C4-2B (cell line): ENCODE results near the gene TSTD2.

Source experiments
- H3K27ac ChIP-seq: fragments of 450-650 bp; 2 replicates; pipeline ENCODE4 v1.5.1; 2017
- CTCF ChIP-seq: fragments of 450-650 bp; conservative IDR thresholded peaks from 2 replicates; pipeline ENCODE4 v1.5.1; 2017; ENCODE audit warnings: mild to moderate bottlenecking
- ZFX ChIP-seq: fragments of 450-650 bp; IDR thresholded peaks from 2 replicates; pipeline ENCODE4 v1.6.1; 2017

TSTD2 gene

DNA sequence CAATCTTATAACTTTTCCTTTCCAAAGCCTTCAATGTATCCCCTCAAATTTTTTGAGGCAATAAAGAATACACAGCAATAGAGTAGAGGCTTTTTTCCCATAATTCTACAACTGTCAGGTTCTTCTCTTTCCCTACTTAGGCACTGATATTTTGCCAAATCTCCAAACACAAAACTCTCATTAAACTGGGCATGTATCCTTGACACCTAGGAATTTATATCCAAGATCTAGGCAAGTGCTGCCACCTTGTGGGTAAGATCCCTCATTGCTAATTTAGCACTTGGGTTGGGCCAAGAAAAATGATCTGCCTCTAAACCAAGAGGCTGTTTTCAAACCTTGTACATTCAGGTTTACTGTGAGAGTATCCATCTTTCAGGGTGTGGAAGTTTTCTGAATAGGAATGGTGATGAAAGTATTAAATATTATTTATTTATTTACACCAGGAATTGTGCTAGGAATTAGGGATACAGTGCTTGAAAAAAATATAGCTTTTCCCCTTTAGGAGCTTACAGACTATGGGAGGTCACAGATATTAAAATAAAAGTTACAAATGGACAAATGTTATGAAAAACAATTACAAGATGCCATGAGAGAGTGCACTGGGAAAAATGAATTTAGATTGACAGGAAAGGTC lies 17.6 kb downstream of the TSTD2 start:
- TF ChIP-seq ZFX: no peak
- peak; percentile 90 for TF ChIP-seq CTCF

GRCh38 chr9:97604901-97605645 lies 28.1 kb downstream of the TSTD2 start:
- H3K27ac ChIP-seq: no peak overlapping the region
- no peak for TF ChIP-seq CTCF
- no peak for TF ChIP-seq ZFX

More for the DNA sequence above, 17.6 kb downstream of the TSTD2 start:
- H3K27ac ChIP-seq: no peak overlapping the region

GRCh38 chr9:97602430-97602829 lies 30.7 kb downstream of the TSTD2 start:
- TF ChIP-seq ZFX: no peak
- TF ChIP-seq CTCF: no peak
- H3K27ac ChIP-seq: no peak overlapping the region

DNA sequence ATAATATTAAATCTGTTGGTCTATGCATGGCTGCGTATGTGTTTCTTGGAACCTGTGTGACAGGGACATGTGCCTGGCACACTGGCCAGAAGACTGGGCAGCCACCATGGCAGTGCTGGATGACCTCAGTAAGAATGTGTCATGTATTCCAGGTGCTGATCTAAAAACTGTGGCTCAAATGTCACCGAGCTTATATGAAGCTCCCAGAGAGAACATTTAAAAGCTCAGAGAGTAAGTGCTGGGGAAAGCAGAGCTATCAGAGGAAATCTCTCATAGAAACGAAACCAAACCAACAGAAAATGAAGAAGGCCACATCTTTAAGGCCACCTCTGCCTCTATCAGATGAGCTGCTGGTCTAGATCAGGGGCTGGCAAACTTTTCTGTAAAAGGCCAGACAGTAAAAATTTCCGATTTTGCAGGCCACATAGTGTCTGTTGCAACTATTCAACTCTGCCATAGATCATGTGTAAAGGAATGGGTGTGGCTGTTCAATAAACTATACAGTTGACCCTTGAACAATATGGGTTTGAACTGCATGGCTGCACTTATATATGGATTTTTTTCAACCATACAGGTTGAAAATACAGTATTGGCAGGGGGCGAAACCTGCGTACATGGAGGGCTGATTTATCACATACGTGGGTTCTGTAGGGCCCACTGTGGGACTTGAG lies 31.8 kb downstream of the TSTD2 start:
- no peak overlapping the region for H3K27ac ChIP-seq
- TF ChIP-seq ZFX (no peak), CTCF (no peak)

DNA sequence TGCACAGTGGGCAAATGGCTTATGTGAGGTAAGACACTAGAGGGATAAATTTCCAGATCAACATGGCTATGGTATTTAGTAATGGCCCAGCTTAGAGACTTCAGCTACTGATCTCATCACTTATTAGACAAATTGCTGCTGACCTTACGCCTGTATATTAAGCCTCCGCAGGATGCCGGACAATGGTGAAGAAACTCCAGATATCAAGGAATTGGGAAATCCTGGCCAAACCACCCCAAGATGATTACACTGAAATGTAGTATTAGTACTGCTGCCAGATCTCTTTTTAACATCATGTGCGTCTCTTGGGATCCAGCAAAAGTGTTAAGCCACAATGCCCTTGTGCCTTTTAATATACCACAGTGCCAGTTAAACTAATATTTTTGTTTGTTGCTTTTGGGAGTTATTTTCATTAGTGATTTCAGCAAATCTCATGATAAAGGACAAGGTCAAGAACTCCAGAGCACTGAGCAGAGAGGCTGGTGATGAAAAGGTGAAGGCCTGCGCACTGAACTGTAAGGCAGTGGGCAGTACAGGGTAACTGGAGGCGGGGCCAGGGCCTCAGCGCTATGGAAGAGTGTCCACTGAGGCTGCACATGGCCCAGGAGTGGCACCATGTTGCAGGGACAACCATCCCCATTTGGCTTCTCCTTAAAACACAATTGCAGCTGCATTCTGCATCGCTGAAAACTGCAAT lies 32.5 kb downstream of the TSTD2 start:
- TF ChIP-seq ZFX (no peak), CTCF (no peak)
- H3K27ac ChIP-seq: no peak overlapping the region

GRCh38 chr9:97599314-97599846 lies 33.8 kb downstream of the TSTD2 start:
- TF ChIP-seq CTCF: no peak
- no peak overlapping the region for H3K27ac ChIP-seq
